HG02840 (cell line): ENCODE data around the gene TRPM8.
"Not testable (repeated sequence)": the region's sequence is repeated elsewhere in the genome, so short reads cannot be mapped to it uniquely, and the experiment has no call there.

Experiments used
- ATAC-seq: cut with Tn5 transposase; IDR thresholded peaks from one replicate; pipeline ENCODE4 v1.9.1; 2021; ENCODE audit warnings: mild to moderate bottlenecking, moderate library complexity, moderate number of reproducible peaks; ENCODE audit not compliant: unreplicated experiment, low FRiP score

Gene TRPM8

DNA sequence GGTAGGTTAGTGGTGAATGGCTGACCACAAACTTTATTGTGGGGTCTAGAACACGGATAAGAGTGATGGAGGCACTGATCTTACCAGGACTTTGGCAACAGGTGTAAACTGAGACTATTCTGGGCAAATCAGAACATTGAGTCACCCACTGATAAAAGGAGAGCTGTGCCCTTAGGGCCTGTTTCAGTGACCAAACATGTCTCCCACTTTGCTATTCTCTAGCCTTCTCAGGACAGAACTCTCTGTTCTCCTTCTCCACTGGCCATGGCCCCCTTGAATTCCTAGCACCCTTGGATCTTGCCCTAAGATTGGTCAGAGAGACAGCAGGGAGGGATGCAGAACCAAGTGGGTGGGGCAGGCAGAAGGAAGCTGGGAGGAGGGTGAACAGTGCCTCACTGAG is 18.3 kb downstream of the TRPM8 start:
- ATAC-seq, result no peak

DNA sequence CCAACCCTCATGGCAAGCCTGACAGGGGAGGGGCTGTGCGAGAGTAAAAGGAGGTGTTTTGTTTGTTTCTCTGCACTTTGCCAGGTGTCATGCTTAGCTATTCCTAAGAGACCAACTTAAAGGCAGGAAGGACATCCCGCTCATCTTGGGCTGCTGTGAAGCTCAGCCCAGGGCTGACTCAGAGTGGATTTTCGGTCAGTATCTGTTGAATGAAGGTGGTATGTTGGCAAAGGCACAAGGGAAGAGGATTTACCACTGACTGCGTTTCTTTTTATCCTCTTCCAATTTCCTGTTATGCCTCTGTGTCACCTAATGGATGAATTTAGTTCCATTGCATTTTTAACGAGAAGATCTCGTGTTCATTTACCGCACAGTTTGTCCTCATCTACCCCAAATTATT is 18.9 kb downstream of the TRPM8 start:
- no peak for ATAC-seq

DNA sequence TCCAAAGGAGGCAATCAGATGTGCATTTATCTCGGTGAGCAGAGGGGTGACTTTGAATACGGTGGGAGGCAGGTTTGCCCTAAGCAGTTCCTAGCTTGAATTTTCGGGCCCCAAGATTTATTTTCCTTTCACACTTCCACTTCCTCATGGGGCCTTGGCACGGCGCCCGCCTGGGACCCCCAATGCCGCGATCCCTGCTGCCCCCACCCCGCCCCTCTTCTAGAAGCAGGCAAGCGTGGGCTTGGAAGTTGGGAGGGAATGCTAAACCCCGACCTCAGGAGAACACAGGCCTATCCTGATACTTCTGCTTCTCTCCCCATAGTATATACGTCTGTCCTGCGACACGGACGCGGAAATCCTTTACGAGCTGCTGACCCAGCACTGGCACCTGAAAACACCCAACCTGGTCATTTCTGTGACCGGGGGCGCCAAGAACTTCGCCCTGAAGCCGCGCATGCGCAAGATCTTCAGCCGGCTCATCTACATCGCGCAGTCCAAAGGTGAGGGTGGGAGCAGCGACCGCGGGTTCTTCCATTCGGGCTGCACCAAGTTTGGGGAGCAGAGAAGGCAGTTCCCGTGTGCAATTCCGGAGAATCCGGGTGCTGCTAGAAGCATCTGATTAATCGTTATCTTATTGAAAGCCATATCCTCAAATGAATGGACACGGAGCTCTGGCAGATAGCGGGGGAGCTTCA is 21.6 kb downstream of the TRPM8 start:
- ATAC-seq, result no peak

DNA sequence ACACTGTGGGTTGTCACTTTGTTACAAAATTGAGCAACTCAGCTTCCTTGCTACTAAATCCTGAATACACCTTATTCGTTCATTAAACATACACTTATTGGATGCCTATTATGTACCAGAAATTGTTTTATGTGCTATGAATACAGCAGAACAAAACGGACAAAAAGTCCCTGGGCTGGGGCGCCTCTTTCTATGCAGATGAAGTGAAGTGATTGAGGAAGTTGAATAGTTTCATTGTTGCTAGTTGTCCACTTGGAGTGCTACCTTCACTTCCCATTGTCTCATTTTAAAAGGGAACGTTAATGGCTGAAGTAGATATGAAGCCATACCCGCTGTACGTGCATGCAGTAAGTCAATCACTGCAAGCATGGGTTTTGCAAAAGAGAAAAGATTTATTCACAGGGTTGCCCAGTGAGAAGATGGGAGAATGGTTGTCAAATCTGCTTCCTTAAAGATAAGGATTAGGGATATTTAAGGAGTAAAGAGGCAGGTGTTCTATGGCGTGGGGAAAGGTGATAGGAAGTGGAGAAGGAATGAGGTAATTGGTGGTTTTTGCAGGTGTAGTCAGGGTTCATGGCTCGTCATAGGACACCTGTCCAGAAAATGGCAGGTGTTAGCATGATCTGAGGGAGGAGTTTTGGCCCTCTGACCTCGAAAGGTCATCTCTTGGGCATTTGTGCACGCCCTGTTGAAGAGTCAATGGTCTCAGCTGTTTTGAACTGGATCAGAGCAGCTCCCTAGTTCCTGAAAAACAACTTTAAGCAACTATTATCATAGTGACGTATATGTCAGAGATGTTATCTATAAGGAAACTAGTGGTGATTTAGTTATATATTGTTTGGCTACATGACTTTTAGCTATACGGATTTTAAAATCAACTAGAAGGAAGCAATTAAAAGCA is 23.5 kb downstream of the TRPM8 start:
- no peak for ATAC-seq

DNA sequence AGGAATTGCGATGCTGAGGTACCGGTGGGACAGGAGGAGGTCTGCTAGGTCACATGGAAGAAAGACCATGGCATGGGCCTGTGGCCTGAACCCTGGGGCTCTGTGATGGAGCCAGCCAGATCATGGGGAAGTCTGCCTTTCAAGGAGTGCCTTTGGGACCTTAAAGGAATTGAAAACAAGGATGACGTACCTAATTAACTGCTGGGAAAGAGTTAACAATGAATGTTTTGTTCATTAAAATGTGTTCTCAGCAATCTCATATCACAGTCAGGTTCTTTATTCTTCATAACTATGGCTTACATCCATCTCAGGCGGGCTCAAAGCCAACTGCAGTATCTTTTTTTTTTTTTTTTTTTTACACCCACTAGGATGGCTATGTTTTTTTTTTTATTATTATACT is 25.6 kb downstream of the TRPM8 start:
- no peak for ATAC-seq

DNA sequence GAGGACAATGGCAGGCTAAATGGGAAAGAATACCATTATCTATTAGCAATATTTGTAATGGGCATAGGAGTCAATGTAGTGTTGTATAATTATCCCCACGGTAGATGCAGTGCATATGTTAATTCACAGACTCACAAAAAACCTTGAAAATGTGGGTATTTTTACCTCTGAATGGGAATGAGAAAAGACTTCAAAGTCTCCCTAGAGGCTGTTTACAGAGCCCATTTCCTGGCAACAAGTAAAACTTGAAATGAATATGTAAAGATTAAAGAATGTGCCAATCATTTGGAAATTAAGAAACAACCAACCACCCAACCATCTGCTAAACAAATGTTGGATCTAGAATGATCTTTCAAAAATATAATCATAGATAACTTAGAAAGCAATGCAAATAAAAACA is 27.1 kb downstream of the TRPM8 start:
- no peak for ATAC-seq

DNA sequence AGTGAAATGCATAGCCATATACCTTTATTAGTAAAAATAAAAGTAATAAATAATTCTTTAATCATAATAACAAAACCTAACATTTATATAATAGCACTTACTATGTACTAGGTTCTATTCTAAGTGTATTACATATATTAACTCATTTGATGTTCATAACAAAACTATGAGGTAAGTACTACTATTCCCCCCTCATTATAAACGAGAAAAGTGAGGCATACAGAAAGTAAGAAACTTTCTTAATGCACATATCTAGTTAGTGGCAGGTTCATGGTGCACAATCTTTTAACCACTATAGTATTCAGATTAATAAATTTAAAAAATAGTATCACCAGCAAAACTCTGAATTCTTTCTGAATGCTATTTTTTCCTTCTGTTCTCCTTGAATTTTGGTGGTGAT is 27.5 kb downstream of the TRPM8 start:
- no peak for ATAC-seq

DNA sequence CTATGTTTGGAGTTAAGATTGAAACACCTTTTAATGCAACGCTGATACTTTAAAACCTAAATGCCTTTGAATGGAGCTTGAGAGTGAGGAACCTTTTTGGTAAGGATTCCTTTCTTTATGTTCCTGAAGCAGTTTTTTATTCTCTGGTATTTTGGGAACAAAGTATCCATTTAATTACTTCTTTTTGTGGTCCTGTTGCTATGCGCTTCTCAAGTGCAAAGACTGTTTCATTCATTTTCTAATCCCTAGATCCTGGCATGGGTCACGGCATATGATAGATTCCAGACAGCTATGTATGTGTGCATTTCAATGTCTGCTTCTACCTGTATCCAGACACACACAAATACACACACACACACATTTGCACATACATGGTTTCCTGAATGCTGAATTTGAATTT is 28.0 kb downstream of the TRPM8 start:
- no peak for ATAC-seq

DNA sequence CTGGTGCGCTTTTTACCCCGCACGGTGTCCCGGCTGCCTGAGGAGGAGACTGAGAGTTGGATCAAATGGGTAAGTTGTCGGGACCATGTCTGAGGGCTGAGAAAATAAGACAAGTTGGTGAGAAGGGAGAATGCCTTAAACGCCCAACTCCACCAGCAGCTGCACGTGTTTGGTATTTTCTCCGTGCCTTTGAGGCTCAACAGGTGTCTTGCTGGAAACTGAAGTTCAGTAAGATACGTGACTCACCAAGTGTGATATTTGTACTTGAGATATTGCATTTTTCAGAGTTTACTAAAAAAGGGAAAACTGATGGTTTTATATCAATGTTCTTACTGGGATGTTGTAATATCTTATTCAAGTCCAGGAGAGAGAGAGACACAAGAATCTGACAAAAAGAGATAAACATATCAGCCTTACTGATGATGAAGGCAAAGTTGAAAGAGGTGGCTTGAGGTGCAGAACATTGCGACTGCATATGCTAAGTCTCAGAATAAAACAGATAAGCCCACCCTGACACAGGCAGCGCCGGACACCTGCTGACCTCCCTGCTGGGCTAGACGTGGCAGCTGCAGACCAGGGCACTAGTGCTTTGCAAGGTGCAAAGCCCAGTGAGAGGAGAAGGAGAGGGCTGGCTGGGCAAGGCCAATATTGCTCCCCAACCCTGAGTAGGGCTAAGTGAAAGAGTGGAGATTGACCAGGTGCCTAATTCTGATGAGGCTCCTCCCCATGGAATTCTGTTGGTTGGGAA is 33.1 kb downstream of the TRPM8 start:
- ATAC-seq, result no peak

DNA sequence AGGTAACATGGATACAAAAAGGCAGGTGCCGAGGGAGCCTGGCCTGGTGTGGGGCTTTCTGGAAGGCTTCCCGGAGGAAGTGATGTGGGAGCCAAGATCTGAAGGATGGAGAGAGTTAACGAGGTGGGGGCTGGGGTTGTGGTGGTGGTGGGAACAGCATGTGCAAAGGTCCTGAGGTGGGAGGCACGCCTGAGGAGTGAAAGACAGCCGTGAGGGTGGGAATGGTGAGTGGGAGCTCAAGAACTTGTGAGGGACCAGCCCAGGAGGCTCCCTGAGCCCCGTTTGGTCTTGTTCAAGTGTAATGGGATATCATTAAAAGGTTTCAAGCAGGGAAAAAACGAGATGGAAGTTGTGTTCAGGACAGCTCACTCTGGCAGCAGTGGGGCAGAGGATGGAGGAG is 35.2 kb downstream of the TRPM8 start:
- ATAC-seq, result no peak

DNA sequence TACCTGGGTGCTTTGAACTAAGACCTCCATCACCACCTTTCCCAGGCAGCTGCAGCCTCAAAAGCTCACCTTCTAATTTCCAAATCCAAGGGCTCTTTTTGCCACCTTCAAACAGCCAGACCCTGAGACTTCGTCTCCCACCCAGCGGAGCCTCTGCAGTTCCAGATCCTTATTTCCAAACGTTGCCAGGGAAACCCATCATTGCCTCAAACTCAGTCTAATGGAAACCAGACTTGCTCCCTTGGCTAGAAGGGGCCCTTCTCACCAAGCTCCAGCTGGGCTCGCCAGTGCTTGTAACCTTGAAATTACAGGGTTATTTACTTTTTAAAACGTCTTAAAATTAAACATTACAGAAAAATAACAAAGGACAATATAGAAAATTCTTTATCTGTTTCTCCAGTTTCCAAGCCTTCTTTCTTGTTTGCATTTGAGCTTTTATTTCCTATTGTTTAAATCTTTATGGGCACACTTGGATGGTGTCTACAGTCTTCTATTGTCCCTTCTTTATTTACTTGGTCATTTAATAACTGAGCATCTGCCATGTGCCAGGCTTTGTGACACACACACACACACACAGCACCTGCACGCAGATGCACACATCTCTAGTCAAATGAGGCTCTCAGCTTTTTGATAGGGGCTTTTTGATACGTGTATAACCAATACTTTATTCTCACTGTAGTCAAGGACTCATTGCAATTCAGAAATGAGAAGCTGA is 36.1 kb downstream of the TRPM8 start:
- ATAC-seq, result no peak

DNA sequence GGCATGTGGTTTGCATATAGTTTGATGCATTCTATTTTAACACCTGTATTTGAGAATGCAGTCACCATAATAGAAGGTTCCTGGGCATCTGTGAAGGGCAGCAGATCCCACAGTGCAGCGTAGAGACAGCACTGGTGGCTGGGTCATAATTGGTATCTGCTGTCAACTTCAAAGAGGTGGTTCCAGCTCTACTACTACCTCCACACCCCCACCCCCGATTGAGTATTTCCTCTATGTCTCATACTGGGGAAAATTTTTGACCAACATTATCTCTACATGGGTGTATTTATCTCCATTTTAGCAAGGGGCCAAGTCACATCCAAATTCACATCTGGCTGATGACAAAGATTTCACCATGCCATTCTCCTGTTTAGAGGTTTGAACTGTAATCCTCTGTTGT is 43.0 kb downstream of the TRPM8 start:
- no peak for ATAC-seq

DNA sequence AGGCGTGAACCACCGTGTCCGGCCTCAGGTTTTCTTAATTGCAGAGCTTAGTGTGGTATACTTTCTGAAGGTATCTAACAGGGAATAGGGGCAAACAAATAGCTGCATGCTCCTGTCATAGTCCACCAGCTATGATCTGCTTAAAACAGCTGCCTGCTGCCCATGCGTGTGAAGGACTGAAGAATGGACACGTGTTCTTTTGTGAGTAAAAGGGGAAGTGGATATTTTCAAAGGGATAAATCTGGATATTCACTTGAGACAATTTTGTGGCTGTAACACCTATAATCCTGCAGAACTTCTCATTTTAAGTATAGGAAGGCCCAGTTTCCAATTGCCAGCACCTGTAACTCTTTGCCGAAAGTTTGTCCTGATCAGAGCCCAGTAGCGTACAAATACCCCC is 44.7 kb downstream of the TRPM8 start:
- ATAC-seq, result no peak

DNA sequence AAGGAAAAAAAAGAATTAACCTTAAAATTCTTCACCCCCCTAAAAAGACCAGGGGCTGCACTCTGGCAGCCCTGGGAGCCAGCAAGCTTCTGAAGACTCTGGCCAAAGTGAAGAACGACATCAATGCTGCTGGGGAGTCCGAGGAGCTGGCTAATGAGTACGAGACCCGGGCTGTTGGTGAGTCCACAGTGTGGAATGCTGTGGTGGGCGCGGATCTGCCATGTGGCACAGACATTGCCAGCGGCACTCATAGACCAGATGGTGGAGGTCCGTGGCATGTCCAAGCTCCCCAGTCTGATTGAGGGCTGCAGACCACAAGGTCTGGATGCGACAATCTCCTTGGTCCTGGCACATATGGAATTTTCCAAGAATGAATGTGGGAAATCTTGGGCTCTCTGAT is 47.4 kb downstream of the TRPM8 start:
- no peak for ATAC-seq

DNA sequence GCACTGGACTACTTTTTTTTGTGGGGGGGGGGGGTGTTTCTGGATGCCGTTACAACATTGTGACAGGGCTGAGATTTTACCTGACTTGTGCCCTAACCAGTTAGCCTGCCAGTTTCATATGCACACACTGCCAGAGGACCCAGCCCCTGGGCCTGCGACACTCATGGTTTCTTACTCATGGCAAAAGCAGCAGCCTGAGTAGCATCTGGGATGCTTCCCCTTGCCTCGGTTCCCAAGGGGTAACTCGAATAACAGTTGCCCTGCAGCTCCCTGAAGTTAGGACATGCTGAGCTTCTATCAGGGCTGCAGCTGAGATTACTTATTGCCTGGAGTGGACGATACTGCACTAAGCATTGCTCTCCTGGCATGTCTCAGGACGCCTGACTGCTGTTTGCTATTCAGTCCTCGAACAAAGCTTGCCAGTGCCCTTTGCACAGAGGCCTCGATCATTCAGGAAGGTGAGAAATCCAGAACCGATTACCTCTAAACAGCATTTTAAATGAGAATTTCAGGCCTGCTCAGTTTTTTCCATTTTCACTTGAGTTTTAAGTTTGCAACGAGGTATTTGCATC is 47.9 kb downstream of the TRPM8 start:
- ATAC-seq, result no peak

DNA sequence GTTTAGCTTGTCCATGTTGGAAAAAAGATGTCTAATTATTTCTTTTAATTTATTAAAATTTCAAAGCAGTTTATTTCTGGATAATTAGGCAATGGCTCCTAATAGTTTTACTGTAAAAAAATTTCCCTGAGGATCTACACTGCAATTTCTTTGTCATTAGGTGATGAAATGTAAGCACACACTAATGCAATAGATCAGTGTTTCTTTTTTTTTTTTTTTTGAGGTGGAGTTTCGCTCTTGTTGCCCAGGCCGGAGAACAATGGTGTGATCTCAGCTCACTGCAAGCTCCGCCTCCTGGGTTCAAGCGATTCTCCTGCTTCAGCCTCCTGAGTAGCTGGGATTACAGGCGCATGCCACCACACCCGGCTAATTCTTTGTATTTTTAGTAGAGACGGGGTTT is 48.5 kb downstream of the TRPM8 start:
- not testable (repeated sequence) for ATAC-seq

DNA sequence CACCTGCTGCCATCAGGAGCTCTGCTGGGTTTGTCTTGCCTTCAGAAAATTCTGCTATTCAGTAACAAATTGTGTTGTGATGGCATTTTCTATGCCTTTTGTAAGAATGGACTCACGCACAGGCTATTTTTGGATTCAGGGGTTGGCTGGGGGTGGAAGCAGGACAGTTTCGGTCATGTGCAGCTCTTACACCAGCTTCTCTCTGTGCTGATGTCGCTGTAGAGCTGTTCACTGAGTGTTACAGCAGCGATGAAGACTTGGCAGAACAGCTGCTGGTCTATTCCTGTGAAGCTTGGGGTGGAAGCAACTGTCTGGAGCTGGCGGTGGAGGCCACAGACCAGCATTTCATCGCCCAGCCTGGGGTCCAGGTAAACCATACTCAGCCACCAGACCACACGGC is 49.2 kb downstream of the TRPM8 start:
- ATAC-seq, result no peak

DNA sequence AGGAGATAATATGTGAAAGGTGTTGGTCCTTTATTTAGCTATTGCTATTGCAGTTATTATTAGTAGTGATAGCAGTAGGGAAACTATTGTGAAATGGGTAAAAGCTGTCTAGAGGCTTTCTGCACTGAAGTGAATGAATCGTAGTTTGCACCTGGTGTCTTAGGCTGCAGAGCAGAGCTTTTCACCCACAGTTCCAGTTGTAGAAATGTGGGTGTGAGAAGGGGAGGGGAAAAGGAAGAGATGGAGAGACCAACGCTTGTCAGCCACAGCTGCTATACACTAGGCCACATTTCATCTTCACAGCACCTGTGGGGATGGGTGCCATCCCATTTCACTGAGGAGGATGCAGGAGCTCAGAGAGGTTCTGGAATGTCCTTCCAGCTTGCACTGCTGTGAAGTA is 50.0 kb downstream of the TRPM8 start:
- ATAC-seq, result no peak

DNA sequence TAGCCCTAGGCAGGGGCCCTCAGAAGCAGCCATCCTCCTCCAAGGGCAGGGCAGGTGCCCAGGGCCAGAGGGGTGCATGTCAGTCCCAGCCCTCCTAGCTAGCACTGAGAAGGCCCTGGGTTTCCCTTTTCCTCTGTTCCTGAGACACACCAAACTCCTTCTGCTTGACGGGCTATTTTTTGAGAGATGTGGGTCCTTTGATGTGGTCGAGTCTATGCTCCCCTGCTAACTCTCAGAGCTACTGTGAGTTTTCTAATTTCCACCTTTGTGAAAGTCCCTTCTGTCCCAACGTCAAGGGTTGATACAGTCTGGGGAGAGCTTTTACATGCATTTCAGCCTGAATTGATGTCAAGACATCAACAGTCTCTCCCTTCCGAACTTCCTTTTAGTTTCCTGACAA is 51.4 kb downstream of the TRPM8 start:
- ATAC-seq, result no peak

DNA sequence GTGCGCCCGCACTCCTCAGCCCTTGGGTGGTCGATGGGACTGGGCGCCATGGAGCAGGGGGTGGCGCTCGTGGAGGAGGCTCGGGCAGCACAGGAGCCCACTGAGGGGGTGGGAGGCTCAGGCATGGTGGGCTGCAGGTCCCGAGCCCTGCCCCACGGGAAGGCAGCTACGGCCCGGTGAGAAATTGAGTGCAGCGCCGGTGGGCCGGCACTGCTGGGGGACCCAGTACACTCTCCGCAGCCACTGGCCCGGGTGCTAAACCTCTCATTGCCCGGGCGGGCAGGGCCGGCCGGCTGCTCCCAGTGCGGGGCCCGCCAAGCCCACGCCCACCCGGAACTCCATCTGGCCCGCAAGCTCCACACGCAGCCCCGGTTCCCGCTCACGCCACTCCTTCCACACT is 55.3 kb downstream of the TRPM8 start:
- ATAC-seq, result not testable (repeated sequence)
